GM18951 (cell line): ENCODE results near the gene IER5.

Experiments used
- POLR2A ChIP-seq: IDR thresholded peaks from 4 replicates; pipeline ENCODE4 v1.6.1; 2011; ENCODE audit warnings: mild to moderate bottlenecking; ENCODE audit not compliant: insufficient read length, insufficient read depth; ENCODE audit errors: extremely low read depth
- in situ Hi-C: fragments of 300-500 bp; cut with MboI; formaldehyde crosslinking; loops from one replicate; pipeline ENCODE4 v1.12.0; 2022; ENCODE audit warnings: low sequenced_read_pairs, mixed read lengths, inconsistent platforms; ENCODE audit not compliant: unreplicated experiment

The IER5 gene

GRCh38 chr1:181119093-181119989 lies 30.8 kb downstream of the IER5 start:
- in situ Hi-C loops: no loop called here
- no peak for TF ChIP-seq POLR2A

GRCh38 chr1:181120924-181121323 lies 32.4 kb downstream of the IER5 start:
- in situ Hi-C loops: no loop called here
- no peak for TF ChIP-seq POLR2A

- TF ChIP-seq POLR2A: no peak
- in situ Hi-C loops: no loop called here
Observed at GRCh38 chr1:181121498-181121897, 33.0 kb downstream of the IER5 start.

- no peak for TF ChIP-seq POLR2A
- in situ Hi-C loops: no loop called here
Observed at GRCh38 chr1:181122222-181122621, 33.7 kb downstream of the IER5 start.

GRCh38 chr1:181123173-181123572 lies 34.7 kb downstream of the IER5 start:
- TF ChIP-seq POLR2A: no peak
- in situ Hi-C loops: no loop called here

- no peak for TF ChIP-seq POLR2A
- in situ Hi-C loops: no loop called here
Observed at GRCh38 chr1:181124291-181124751, 35.8 kb downstream of the IER5 start.

GRCh38 chr1:181126289-181126688 lies 37.8 kb downstream of the IER5 start:
- in situ Hi-C loops: no loop called here
- TF ChIP-seq POLR2A: no peak

- no peak for TF ChIP-seq POLR2A
- in situ Hi-C loops: no loop called here
Observed at GRCh38 chr1:181126871-181127587, 38.5 kb downstream of the IER5 start.

GRCh38 chr1:181127898-181128453 lies 39.5 kb downstream of the IER5 start:
- in situ Hi-C loops: no loop called here
- TF ChIP-seq POLR2A: no peak

GRCh38 chr1:181128592-181129497 lies 40.3 kb downstream of the IER5 start:
- in situ Hi-C loops: no loop called here
- peak; percentile 58 for TF ChIP-seq POLR2A

- in situ Hi-C loops: no loop called here
- no peak for TF ChIP-seq POLR2A
Observed at GRCh38 chr1:181129771-181130606, 41.5 kb downstream of the IER5 start.
